ENCODE measurements around the gene TRUB2. TPM values are rescaled to one million over a fixed set of nuclear protein-coding genes. Genes with fewer than 3 reads are reported as not detected.

The TRUB2 gene
- total RNA-seq, 1 donor from 2014 or later: 29.2 TPM

DNA sequence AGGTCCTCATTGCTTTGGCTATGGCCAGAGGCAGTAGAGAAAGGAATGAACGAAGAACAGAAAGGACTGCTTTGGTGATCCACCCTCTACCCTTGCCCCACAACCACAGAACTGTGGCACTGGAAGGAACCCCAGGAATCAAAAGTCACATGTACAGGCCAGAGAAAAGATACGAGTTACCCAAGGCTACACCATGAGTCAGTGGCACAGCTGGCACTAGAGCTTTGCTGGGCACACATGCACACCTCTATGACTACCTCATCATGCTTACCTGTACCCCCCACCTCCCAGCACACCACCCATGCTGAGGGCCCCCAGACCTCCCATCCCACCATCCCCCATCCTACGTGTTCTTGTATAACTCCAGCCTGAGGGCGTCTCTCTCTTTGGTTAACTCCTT lies 59.6 kb downstream of the TRUB2 start:
- DNase-seq (ENCODE audit: low spot score, unreplicated experiment): no peak
- H3K27me3 Mint-ChIP-seq: no peaks in the 10 kb centered on the region
- peaks cover 24% of the 10 kb centered on the region for H3K36me3 Mint-ChIP-seq (ENCODE audit: insufficient read depth)
- no peaks in the 10 kb centered on the region for H3K9me3 Mint-ChIP-seq (ENCODE audit: low read depth)
- peaks cover 12% of the 10 kb centered on the region for H3K4me1 Mint-ChIP-seq (ENCODE audit: low read depth)
- TF ChIP-seq CTCF (IDR thresholded peaks at IDR 0.05; ENCODE audit: unreplicated experiment): no peak
- H3K4me3 Mint-ChIP-seq (ENCODE audit: low read depth): no peak overlapping the region
- H3K27ac Mint-ChIP-seq: no peak overlapping the region

- no peak for TF ChIP-seq CTCF (IDR thresholded peaks at IDR 0.05; ENCODE audit: unreplicated experiment)
- Mint-ChIP-seq H3K36me3 (ENCODE audit: insufficient read depth) (peaks cover 26% of the 10 kb centered on the region), H3K4me3 (ENCODE audit: low read depth) (no peak overlapping the region), H3K4me1 (ENCODE audit: low read depth) (no peaks in the 10 kb centered on the region), H3K9me3 (ENCODE audit: low read depth) (no peaks in the 10 kb centered on the region), H3K27me3 (no peaks in the 10 kb centered on the region), H3K27ac (no peak overlapping the region)
- no peak for DNase-seq (ENCODE audit: low spot score, unreplicated experiment)
Observed at GRCh38 chr9:128260340-128260739, 61.9 kb downstream of the TRUB2 start.

- Mint-ChIP-seq H3K4me1 (ENCODE audit: low read depth) (no peaks in the 10 kb centered on the region), H3K27me3 (no peaks in the 10 kb centered on the region), H3K9me3 (ENCODE audit: low read depth) (no peaks in the 10 kb centered on the region), H3K27ac (peak overlapping the region; percentile 12), H3K36me3 (ENCODE audit: insufficient read depth) (peaks cover 24% of the 10 kb centered on the region), H3K4me3 (ENCODE audit: low read depth) (no peak overlapping the region)
- no peak for TF ChIP-seq CTCF (IDR thresholded peaks at IDR 0.05; ENCODE audit: unreplicated experiment)
- no peak for DNase-seq (ENCODE audit: low spot score, unreplicated experiment)
Observed at GRCh38 chr9:128259156-128259555, 63.1 kb downstream of the TRUB2 start.

DNA sequence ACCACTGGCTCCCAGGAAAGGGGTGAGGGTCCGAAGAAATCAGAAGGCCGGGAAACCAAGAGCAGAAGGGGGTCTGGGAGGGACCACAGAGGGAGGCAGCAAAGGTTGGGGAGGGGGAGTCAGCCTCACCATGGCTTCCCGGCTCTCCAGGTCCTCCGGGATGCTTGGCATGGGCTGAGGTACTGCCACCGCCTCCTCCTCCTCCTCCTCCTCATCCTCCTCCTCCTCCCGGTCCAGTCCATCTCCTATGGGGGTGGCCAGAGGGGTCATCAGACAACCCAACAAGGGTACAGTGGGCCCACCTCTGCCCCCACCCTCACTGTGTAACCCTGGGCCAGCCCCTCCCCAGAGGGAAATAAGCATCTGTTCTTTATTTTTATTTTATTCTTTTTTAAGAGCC lies 63.9 kb downstream of the TRUB2 start:
- DNase-seq (ENCODE audit: low spot score, unreplicated experiment): no peak
- Mint-ChIP-seq H3K4me3 (ENCODE audit: low read depth) (no peak overlapping the region), H3K36me3 (ENCODE audit: insufficient read depth) (peaks cover 24% of the 10 kb centered on the region), H3K27me3 (no peaks in the 10 kb centered on the region), H3K4me1 (ENCODE audit: low read depth) (no peaks in the 10 kb centered on the region), H3K9me3 (ENCODE audit: low read depth) (no peaks in the 10 kb centered on the region), H3K27ac (no peak overlapping the region)
- TF ChIP-seq CTCF (IDR thresholded peaks at IDR 0.05; ENCODE audit: unreplicated experiment): no peak

- no peak for DNase-seq (ENCODE audit: low spot score, unreplicated experiment)
- TF ChIP-seq CTCF (IDR thresholded peaks at IDR 0.05; ENCODE audit: unreplicated experiment): no peak
- no peaks in the 10 kb centered on the region for H3K27me3 Mint-ChIP-seq
- no peak overlapping the region for H3K4me3 Mint-ChIP-seq (ENCODE audit: low read depth)
- H3K27ac Mint-ChIP-seq: no peak overlapping the region
- no peaks in the 10 kb centered on the region for H3K4me1 Mint-ChIP-seq (ENCODE audit: low read depth)
- H3K36me3 Mint-ChIP-seq (ENCODE audit: insufficient read depth): peaks cover 24% of the 10 kb centered on the region
- H3K9me3 Mint-ChIP-seq (ENCODE audit: low read depth): no peaks in the 10 kb centered on the region
Observed at GRCh38 chr9:128257907-128258306, 64.3 kb downstream of the TRUB2 start.

Data from progenitor cell of endocrine pancreas (in vitro differentiated cells).